ENCODE data around the gene C16orf46. TPM values are rescaled to one million over a fixed set of nuclear protein-coding genes. Genes with fewer than 3 reads are reported as not detected.

Gene C16orf46
- total and polyA plus RNA-seq, 9 of the 15 experiments (the other 6 are each of a cell fraction or from before 2014, with no cell fraction given), result 0.10 to 0.98 (median 0.41) TPM; not detected in 1

DNA sequence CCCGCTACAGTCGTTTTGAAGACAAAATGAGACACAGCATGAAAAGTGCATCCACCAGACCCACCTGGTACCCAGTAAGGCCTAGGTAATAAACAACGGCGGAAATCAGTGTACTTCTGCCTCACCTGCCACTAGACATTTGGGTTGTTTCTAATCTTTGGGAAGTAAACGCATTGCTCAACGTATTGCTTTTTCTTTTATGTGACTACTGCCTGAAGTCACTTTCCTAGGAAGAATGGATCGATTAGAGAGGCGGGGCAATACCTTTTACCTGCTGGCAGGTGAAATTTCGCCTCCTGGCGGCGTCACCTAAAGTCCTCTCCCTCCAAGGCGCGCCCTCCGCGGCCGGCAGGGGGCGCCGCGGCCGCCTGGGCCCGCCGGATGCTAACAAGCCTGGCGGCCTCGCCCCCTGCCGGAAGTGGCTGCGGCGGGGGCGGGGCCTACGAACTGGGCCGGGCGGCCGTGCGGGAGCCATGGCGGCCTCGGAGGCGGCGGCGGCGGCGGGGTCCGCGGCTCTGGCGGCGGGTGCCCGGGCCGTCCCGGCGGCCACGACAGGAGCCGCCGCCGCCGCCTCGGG lies 41.6 kb downstream of the C16orf46 start, which contains the start of gene ATMIN (continued):
- TF ChIP-seq, protein P1, sequence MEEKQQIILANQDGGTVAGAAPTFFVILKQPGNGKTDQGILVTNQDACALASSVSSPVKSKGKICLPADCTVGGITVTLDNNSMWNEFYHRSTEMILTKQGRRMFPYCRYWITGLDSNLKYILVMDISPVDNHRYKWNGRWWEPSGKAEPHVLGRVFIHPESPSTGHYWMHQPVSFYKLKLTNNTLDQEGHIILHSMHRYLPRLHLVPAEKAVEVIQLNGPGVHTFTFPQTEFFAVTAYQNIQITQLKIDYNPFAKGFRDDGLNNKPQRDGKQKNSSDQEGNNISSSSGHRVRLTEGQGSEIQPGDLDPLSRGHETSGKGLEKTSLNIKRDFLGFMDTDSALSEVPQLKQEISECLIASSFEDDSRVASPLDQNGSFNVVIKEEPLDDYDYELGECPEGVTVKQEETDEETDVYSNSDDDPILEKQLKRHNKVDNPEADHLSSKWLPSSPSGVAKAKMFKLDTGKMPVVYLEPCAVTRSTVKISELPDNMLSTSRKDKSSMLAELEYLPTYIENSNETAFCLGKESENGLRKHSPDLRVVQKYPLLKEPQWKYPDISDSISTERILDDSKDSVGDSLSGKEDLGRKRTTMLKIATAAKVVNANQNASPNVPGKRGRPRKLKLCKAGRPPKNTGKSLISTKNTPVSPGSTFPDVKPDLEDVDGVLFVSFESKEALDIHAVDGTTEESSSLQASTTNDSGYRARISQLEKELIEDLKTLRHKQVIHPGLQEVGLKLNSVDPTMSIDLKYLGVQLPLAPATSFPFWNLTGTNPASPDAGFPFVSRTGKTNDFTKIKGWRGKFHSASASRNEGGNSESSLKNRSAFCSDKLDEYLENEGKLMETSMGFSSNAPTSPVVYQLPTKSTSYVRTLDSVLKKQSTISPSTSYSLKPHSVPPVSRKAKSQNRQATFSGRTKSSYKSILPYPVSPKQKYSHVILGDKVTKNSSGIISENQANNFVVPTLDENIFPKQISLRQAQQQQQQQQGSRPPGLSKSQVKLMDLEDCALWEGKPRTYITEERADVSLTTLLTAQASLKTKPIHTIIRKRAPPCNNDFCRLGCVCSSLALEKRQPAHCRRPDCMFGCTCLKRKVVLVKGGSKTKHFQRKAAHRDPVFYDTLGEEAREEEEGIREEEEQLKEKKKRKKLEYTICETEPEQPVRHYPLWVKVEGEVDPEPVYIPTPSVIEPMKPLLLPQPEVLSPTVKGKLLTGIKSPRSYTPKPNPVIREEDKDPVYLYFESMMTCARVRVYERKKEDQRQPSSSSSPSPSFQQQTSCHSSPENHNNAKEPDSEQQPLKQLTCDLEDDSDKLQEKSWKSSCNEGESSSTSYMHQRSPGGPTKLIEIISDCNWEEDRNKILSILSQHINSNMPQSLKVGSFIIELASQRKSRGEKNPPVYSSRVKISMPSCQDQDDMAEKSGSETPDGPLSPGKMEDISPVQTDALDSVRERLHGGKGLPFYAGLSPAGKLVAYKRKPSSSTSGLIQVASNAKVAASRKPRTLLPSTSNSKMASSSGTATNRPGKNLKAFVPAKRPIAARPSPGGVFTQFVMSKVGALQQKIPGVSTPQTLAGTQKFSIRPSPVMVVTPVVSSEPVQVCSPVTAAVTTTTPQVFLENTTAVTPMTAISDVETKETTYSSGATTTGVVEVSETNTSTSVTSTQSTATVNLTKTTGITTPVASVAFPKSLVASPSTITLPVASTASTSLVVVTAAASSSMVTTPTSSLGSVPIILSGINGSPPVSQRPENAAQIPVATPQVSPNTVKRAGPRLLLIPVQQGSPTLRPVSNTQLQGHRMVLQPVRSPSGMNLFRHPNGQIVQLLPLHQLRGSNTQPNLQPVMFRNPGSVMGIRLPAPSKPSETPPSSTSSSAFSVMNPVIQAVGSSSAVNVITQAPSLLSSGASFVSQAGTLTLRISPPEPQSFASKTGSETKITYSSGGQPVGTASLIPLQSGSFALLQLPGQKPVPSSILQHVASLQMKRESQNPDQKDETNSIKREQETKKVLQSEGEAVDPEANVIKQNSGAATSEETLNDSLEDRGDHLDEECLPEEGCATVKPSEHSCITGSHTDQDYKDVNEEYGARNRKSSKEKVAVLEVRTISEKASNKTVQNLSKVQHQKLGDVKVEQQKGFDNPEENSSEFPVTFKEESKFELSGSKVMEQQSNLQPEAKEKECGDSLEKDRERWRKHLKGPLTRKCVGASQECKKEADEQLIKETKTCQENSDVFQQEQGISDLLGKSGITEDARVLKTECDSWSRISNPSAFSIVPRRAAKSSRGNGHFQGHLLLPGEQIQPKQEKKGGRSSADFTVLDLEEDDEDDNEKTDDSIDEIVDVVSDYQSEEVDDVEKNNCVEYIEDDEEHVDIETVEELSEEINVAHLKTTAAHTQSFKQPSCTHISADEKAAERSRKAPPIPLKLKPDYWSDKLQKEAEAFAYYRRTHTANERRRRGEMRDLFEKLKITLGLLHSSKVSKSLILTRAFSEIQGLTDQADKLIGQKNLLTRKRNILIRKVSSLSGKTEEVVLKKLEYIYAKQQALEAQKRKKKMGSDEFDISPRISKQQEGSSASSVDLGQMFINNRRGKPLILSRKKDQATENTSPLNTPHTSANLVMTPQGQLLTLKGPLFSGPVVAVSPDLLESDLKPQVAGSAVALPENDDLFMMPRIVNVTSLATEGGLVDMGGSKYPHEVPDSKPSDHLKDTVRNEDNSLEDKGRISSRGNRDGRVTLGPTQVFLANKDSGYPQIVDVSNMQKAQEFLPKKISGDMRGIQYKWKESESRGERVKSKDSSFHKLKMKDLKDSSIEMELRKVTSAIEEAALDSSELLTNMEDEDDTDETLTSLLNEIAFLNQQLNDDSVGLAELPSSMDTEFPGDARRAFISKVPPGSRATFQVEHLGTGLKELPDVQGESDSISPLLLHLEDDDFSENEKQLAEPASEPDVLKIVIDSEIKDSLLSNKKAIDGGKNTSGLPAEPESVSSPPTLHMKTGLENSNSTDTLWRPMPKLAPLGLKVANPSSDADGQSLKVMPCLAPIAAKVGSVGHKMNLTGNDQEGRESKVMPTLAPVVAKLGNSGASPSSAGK (IDR thresholded peaks at IDR 0.05), result no peak; the same call in 1 of the 2 replicates
- TF ChIP-seq TFAP4 (CRISPR knock-in tag; IDR thresholded peaks at IDR 0.05; ENCODE audit: borderline replicate concordance), result peak; percentile 48; the same call in 1 of the 2 replicates
- TF ChIP-seq TFAM (CRISPR knock-in tag; conservative IDR thresholded peaks at IDR 0.05), result no peak
- no peak for TF ChIP-seq IRF1 (CRISPR knock-in tag; IDR thresholded peaks at IDR 0.05; ENCODE audit: borderline replicate concordance)
- no peak for TF ChIP-seq SP2 (IDR thresholded peaks at IDR 0.05; ENCODE audit: extremely low read depth, low read depth, low read length, poor library complexity, severe bottlenecking)
- TF ChIP-seq ZNF24 (IDR thresholded peaks at IDR 0.05), result peak; percentile 9; the same call in 1 of the 2 replicates
- TF ChIP-seq FOSL1 (tag; conservative IDR thresholded peaks at IDR 0.05), result no peak
- TF ChIP-seq E2F6 (IDR thresholded peaks at IDR 0.05; ENCODE audit: borderline replicate concordance in 1 of 2, extremely low read depth in 1 of 2, insufficient read depth in 1 of 2, insufficient read length in 1 of 2, low read depth in 1 of 2, low read length in 1 of 2, poor library complexity in 1 of 2, severe bottlenecking in 1 of 2), result peak in 1 of 2 experiments; percentile 60
- no peak for TF ChIP-seq STAT5B (CRISPR knock-in tag; IDR thresholded peaks at IDR 0.05)
- no peak for TF ChIP-seq ZNF511 (CRISPR knock-in tag; IDR thresholded peaks at IDR 0.05)
